HepG2 (cell line): ENCODE measurements around the gene ZNF189. TPM values are rescaled to one million over a fixed set of nuclear protein-coding genes. Genes with fewer than 3 reads are reported as not detected.

Experiments used
- ATAC-seq: fragments of 200-7000 bp; cut with Tn5 transposase; 3 replicates; pipeline ENCODE4 v1.9.1; 2020; ENCODE audit warnings: mild to moderate bottlenecking, moderate library complexity
- BruUV-seq: library from RNA; stranded (reverse); fragments of 400-500 nt; replicated peaks from 2 replicates; lab custom pipeline; 2021; lab: Mats Ljungman, UMichigan
- CTCF ChIA-PET: fragments of 300-600 bp; formaldehyde crosslinking; extraction: SDS; loops from one replicate; lab custom pipeline; 2021; ENCODE audit warnings: low total read pairs, inconsistent platforms, low intra/inter-chr PET ratio; lab: Yijun Ruan, JAX
- POLR2A ChIA-PET: fragments of 350-600 bp; sonication (Branson Sonifier 250); formaldehyde crosslinking; loops from one replicate; lab custom pipeline; 2020; ENCODE audit warnings: antibody characterized with exemption, inconsistent platforms; lab: Yijun Ruan, JAX
- DNase-seq: peaks from one replicate; pipeline ENCODE4 v3.0.0-alpha.2; 2015; ENCODE audit warnings: low spot score
- FAIRE-seq: peaks from 3 replicates; lab custom pipeline; 2011; peaks lifted over from hg19 to GRCh38; lab: Jason Lieb, UNC
- H2AFZ ChIP-seq: one replicate; pipeline ENCODE4 v1.6.1; 2011; ENCODE audit warnings: low read length, inconsistent platforms
- H3K27ac ChIP-seq: fragments of 300-600 bp; 3 replicates; pipeline ENCODE4 v1.8.0; 2011; ENCODE audit warnings: mixed run types, mild to moderate bottlenecking, mixed read lengths, low read length, inconsistent platforms; ENCODE audit not compliant: insufficient read depth; ENCODE audit errors: extremely low read length
- H3K27me3 ChIP-seq, 2 experiments: fragments of 200-600 bp in 1 of 2; 2 replicates in 1 of 2; 3 replicates in 1 of 2; pipeline versions ENCODE4 v1.6.0 to v1.8.0; 2011; ENCODE audit warnings: low read length in 2 of 2, mild to moderate bottlenecking in 2 of 2, moderate library complexity in 2 of 2, inconsistent platforms in 1 of 2; ENCODE audit not compliant: insufficient read depth in 2 of 2, control insufficient read depth in 1 of 2
- H3K36me3 ChIP-seq, 2 experiments: fragments of 200-600 bp in 1 of 2; replicated peaks in 1 of 2; 2 replicates in 1 of 2; 3 replicates in 1 of 2; pipeline versions ENCODE4 v1.5.1 to v1.8.0; 2011; ENCODE audit warnings: low read length in 2 of 2, inconsistent platforms in 1 of 2; ENCODE audit not compliant: insufficient read depth in 2 of 2, control insufficient read depth in 1 of 2
- H3K4me1 ChIP-seq: 2 replicates; pipeline ENCODE4 v1.5.1; 2012; ENCODE audit warnings: low read length, inconsistent platforms; ENCODE audit not compliant: insufficient read depth
- H3K4me2 ChIP-seq: 2 replicates; pipeline ENCODE4 v1.6.0; 2011; ENCODE audit warnings: low read depth, low read length, inconsistent platforms
- H3K4me3 ChIP-seq, 3 experiments: fragments of 200-600 bp in 1 of 3; sonication (generic), shearing (Covaris generic) in 1 of 3; replicated peaks in 1 of 3; 2 replicates each; pipeline ENCODE4 v1.5.1; 2011 to 2016; ENCODE audit warnings: low read length in 3 of 3, inconsistent platforms in 2 of 3, low read depth in 2 of 3, mild to moderate bottlenecking in 2 of 3, control low read depth in 1 of 3, mixed read lengths in 1 of 3; ENCODE audit not compliant: insufficient read depth in 1 of 3
- H3K79me2 ChIP-seq: one replicate; pipeline ENCODE4 v1.6.1; 2011; ENCODE audit warnings: low read length, inconsistent platforms; ENCODE audit not compliant: insufficient read depth
- H3K9ac ChIP-seq: 2 replicates; pipeline ENCODE4 v1.6.0; 2011; ENCODE audit warnings: mild to moderate bottlenecking, low read depth, low read length, inconsistent platforms; ENCODE audit not compliant: insufficient read depth
- H3K9me3 ChIP-seq: 2 replicates; pipeline ENCODE4 v1.5.1; 2012; ENCODE audit warnings: mild to moderate bottlenecking, low read length
- H4K20me1 ChIP-seq: 2 replicates; pipeline ENCODE4 v1.6.0; 2011; ENCODE audit warnings: inconsistent platforms, mild to moderate bottlenecking, low read length, moderate library complexity; ENCODE audit not compliant: insufficient read depth
- ATF4 ChIP-seq, 2 experiments: fragments of 450-650 bp in 1 of 2; sonication (generic) in 1 of 2; formaldehyde crosslinking; IDR thresholded peaks; 2 replicates each; pipeline versions ENCODE4 v1.5.0 to v1.8.0; 2020 to 2022; ENCODE audit warnings: mild to moderate bottlenecking in 1 of 2, missing genetic modification reagents in 1 of 2
- ATRX ChIP-seq: sonication (generic); formaldehyde crosslinking; IDR thresholded peaks from 2 replicates; pipeline ENCODE4 v1.4.0; 2020; ENCODE audit warnings: missing genetic modification reagents, borderline replicate concordance
- CEBPG ChIP-seq: IDR thresholded peaks from 2 replicates; pipeline ENCODE4 v1.6.1; 2016
- ELF1 ChIP-seq: sonication (generic); formaldehyde crosslinking; IDR thresholded peaks from 2 replicates; pipeline ENCODE4 v1.4.0; 2020; ENCODE audit warnings: missing genetic modification reagents
- ELF4 ChIP-seq: sonication (generic); formaldehyde crosslinking; IDR thresholded peaks from 2 replicates; pipeline ENCODE4 v1.5.0; 2020; ENCODE audit warnings: missing genetic modification reagents, mild to moderate bottlenecking, moderate library complexity, borderline replicate concordance
- HDAC2 ChIP-seq: sonication (generic); formaldehyde crosslinking; IDR thresholded peaks from 2 replicates; pipeline ENCODE4 v1.4.0; 2020; ENCODE audit warnings: missing genetic modification reagents
- HMG20A ChIP-seq: IDR thresholded peaks from 2 replicates; pipeline ENCODE4 v1.6.1; 2016; ENCODE audit warnings: borderline replicate concordance
- HNF4A ChIP-seq: sonication (generic); formaldehyde crosslinking; IDR thresholded peaks from 2 replicates; pipeline ENCODE4 v1.4.0; 2020; ENCODE audit warnings: missing genetic modification reagents
- KDM5A ChIP-seq: fragments of 200-600 bp; sonication (generic); IDR thresholded peaks from 2 replicates; pipeline ENCODE4 v1.7.0; 2018; ENCODE audit warnings: antibody characterized with exemption, mild to moderate bottlenecking, low read length, borderline replicate concordance
- MIXL1 ChIP-seq: IDR thresholded peaks from 2 replicates; pipeline ENCODE4 v1.6.1; 2016
- MXD4 ChIP-seq: IDR thresholded peaks from 2 replicates; pipeline ENCODE4 v1.6.1; 2016; ENCODE audit warnings: mild to moderate bottlenecking, missing biosample characterization, missing genetic modification reagents
- PLRG1 ChIP-seq: fragments of 450-650 bp; conservative IDR thresholded peaks from 2 replicates; pipeline ENCODE4 v1.6.1; 2016
- RBFOX2 ChIP-seq: fragments of 200-400 bp; formaldehyde crosslinking; IDR thresholded peaks from 2 replicates; pipeline ENCODE4 v1.6.1; 2017; ENCODE audit warnings: low read depth, mild to moderate bottlenecking, low read length
- RFX3 ChIP-seq: IDR thresholded peaks from 2 replicates; pipeline ENCODE4 v1.6.1; 2016; ENCODE audit warnings: missing biosample characterization, missing genetic modification reagents
- SMARCC2 ChIP-seq: fragments of 450-650 bp; IDR thresholded peaks from 2 replicates; pipeline ENCODE4 v1.6.1; 2017; ENCODE audit warnings: antibody characterized with exemption, mild to moderate bottlenecking
- SUZ12 ChIP-seq: fragments of 150-350 bp; IDR thresholded peaks from 2 replicates; pipeline ENCODE4 v1.6.1; 2014; ENCODE audit warnings: low read depth, low read length
- TBP ChIP-seq: sonication (generic); formaldehyde crosslinking; IDR thresholded peaks from 2 replicates; pipeline ENCODE4 v1.5.0; 2020; ENCODE audit warnings: missing genetic modification reagents
- TBX2 ChIP-seq: sonication (generic); formaldehyde crosslinking; IDR thresholded peaks from 2 replicates; pipeline ENCODE4 v1.5.0; 2020; ENCODE audit warnings: missing genetic modification reagents, mild to moderate bottlenecking, borderline replicate concordance
- ZFP36 ChIP-seq: fragments of 150-350 bp; IDR thresholded peaks from 2 replicates; pipeline ENCODE4 v1.6.1; 2018; ENCODE audit warnings: borderline replicate concordance, low read length, low read depth; ENCODE audit not compliant: partially characterized antibody
- ZFP36L2 ChIP-seq: sonication (generic); formaldehyde crosslinking; IDR thresholded peaks from 2 replicates; pipeline ENCODE4 v1.4.0; 2020; ENCODE audit warnings: missing genetic modification reagents
- ZNF138 ChIP-seq: sonication (generic); formaldehyde crosslinking; IDR thresholded peaks from 2 replicates; pipeline ENCODE4 v1.5.0; 2020; ENCODE audit warnings: mild to moderate bottlenecking, low read depth, missing genetic modification reagents
- ZNF44 ChIP-seq: sonication (generic); formaldehyde crosslinking; IDR thresholded peaks from 2 replicates; pipeline ENCODE4 v1.5.1; 2020; ENCODE audit warnings: mild to moderate bottlenecking, missing genetic modification reagents
- ZNF510 ChIP-seq: sonication (generic); formaldehyde crosslinking; IDR thresholded peaks from 2 replicates; pipeline ENCODE4 v1.4.0; 2020; ENCODE audit warnings: low read depth, mild to moderate bottlenecking, missing genetic modification reagents
- ZNF589 ChIP-seq: sonication (generic); formaldehyde crosslinking; conservative IDR thresholded peaks from 2 replicates; pipeline ENCODE4 v1.8.0; 2022; ENCODE audit warnings: mild to moderate bottlenecking, moderate library complexity, missing genetic modification reagents
- ZNF850 ChIP-seq: sonication (generic); formaldehyde crosslinking; conservative IDR thresholded peaks from 2 replicates; pipeline ENCODE4 v1.9.0; 2021; ENCODE audit warnings: mild to moderate bottlenecking, missing genetic modification reagents
- WGBS: methylation state at CpG from one replicate; pipeline ENCODE4 v1.1.6; 2017; ENCODE audit warnings: low lambda C conversion rate; 5-methylcytosine and 5-hydroxymethylcytosine counted together
- in situ Hi-C: cut with HindIII; loops from 2 replicates; pipeline ENCODE4 v1.10.0; 2017; ENCODE audit warnings: low pct_unique_long_range_greater_than_20kb; ENCODE audit not compliant: extremely low pct_ligation_motif_present
- intact Hi-C: fragments of 100-400 bp; cut with micrococcal nuclease; formaldehyde crosslinking; loops from one replicate; pipeline ENCODE4 v1.10.0; 2022; ENCODE audit not compliant: unreplicated experiment
- polyA plus RNA-seq, 8 experiments: library from polyadenylated mRNA; depleted of rRNA in 3 of 8; stranded (reverse) in 7 of 8; unstranded in 1 of 8; fragments of >200 nt; fragmentation: Illumina TruSeq in 4 of 8; extraction: Trizol in 4 of 8; gene quantifications; 2 replicates each; pipeline versions ENCODE4 v1.2.1 to v1.2.3, GENCODE V29; 2011 to 2016; ENCODE audit warnings: low read depth in 4 of 8, missing spikeins in 1 of 8, mixed read lengths in 1 of 8; ENCODE audit not compliant: insufficient read depth in 1 of 8
- total RNA-seq, 5 experiments: library from RNA; depleted of rRNA; stranded (reverse); fragments of >200 nt; fragmentation: Illumina TruSeq; extraction: Trizol; gene quantifications; 2 replicates each; pipeline ENCODE4 v1.2.3, GENCODE V29; 2016; ENCODE audit warnings: low read depth in 1 of 5
- TF ChIP-seq, protein P1 (sequence below): IDR thresholded peaks from 2 replicates; pipeline ENCODE4 v1.6.1; 2016; ENCODE audit warnings: low read depth, borderline replicate concordance
- TF ChIP-seq, protein P2 (sequence below): sonication (generic); formaldehyde crosslinking; IDR thresholded peaks from 2 replicates; pipeline ENCODE4 v1.5.0; 2020; ENCODE audit warnings: mild to moderate bottlenecking, missing genetic modification reagents, moderate library complexity

ZNF189 gene
- total and polyA plus RNA-seq, 2 of the 13 experiments (the other 11 are each of a cell fraction or from before 2014, with no cell fraction given), result 8.4 to 50.0 TPM

DNA sequence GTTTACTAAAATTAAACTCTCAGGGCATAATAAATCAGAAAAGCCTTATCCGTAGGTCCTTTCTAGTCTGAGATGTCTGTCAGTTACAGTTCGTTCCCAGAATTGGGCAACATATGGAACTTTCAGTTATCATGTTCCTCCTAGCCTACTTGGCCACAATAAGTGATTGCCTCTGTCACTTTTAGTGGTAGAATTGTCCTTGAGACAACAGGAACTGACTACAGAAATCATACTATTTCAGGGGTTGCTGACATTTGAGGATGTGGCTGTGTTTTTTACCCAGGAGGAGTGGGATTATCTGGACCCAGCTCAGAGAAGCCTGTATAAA lies 956 bp downstream of the ZNF189 start (continued):
- no peak for TF ChIP-seq HNF4A
- TF ChIP-seq HDAC2 (CRISPR knock-in tag), result no peak
- TF ChIP-seq CEBPG, result 0 out of 2 replicates have a peak, but pooled peaks have one; percentile 4
- TF ChIP-seq PLRG1, result no peak
- no peak for TF ChIP-seq ZNF850 (CRISPR knock-in tag)
- TF ChIP-seq RFX3 (CRISPR knock-in tag), result no peak
- no peak for TF ChIP-seq ELF1 (CRISPR knock-in tag)
- TF ChIP-seq ZFP36L2, result no peak
- TF ChIP-seq, protein P1, sequence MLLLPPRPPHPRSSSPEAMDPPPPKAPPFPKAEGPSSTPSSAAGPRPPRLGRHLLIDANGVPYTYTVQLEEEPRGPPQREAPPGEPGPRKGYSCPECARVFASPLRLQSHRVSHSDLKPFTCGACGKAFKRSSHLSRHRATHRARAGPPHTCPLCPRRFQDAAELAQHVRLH (CRISPR knock-in tag), result no peak
- TF ChIP-seq TBP (CRISPR knock-in tag), result no peak
- no peak for TF ChIP-seq TBX2 (CRISPR knock-in tag)
- no peak for TF ChIP-seq ZFP36
- peak; percentile 13; the same call in 1 of the 2 replicates for TF ChIP-seq ELF4
- TF ChIP-seq KDM5A, result no peak
- TF ChIP-seq MXD4, result no peak

DNA sequence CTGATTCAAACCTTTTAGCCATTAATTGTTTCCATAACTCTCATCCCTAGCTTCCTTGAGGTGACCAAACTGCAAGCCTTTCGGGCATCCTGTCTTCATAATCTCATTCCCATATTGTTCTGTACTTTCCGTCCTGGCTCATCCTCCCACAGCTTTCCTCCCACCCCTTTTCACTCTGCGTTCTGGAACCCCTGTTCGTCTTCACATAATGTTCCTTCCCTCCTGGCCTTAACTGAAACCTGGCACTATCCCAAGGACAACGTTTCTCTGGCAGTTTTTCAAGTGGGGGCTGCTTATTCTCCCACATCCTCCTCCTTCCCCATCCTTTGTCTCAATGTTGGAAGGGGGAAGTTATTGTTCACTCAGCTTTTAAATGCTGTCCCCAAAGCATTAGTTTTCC lies 1.5 kb downstream of the ZNF189 start:
- TSS peak; percentile 38 for BruUV-seq
- intact Hi-C loops, result no loop called here
- H2AFZ ChIP-seq, result no peak overlapping the region
- DNase-seq, result no peak
- peak overlapping the region; percentile 94 for H3K4me2 ChIP-seq
- no peaks in the 10 kb centered on the region; a peak in 1 of 5 replicates for H3K27me3 ChIP-seq
- H3K79me2 ChIP-seq, result peaks cover 81% of the 10 kb centered on the region
- ChIA-PET CTCF (no interaction called here), POLR2A (interaction anchor here (0.7 to 2.6 kb wide), 4 partner anchors 9 to 76 kb away, joined by 3 to 54 read pairs (median 18); no protein-coding TSS in a partner anchor)
- no peaks in the 10 kb centered on the region for H3K9me3 ChIP-seq
- in situ Hi-C loops, result no loop called here
- peaks cover 67% of the 10 kb centered on the region for H3K4me1 ChIP-seq
- H3K27ac ChIP-seq, result peak overlapping the region; percentile 55
- H3K36me3 ChIP-seq, result peaks cover 11 to 63% of the 10 kb centered on the region in 2 experiments
- WGBS, result 36% methylated on average over 5 of the region's 5 CpGs
- no peak for ATAC-seq
- H3K9ac ChIP-seq, result peak overlapping the region; percentile 81
- no peak for FAIRE-seq
- 0 out of 2 replicates have a peak, but pooled peaks cover 7% of the 10 kb centered on the region for H4K20me1 ChIP-seq
- peak overlapping the region; percentile 82 to 90 (median 86) for H3K4me3 ChIP-seq
- TF ChIP-seq RBFOX2 (peak; percentile 37; the same call in 1 of the 2 replicates), KDM5A (no peak), ZNF589 (CRISPR knock-in tag) (no peak), ATRX (no peak), ZNF138 (CRISPR knock-in tag) (no peak), MIXL1 (CRISPR knock-in tag) (no peak), ATF4 (CRISPR knock-in tag; IDR thresholded peaks at IDR 0.05) (no peak), ZNF510 (CRISPR knock-in tag) (no peak), SUZ12 (no peak), HMG20A (CRISPR knock-in tag) (no peak), ZNF44 (CRISPR knock-in tag) (no peak), SMARCC2 (no peak)
- TF ChIP-seq, protein P2, sequence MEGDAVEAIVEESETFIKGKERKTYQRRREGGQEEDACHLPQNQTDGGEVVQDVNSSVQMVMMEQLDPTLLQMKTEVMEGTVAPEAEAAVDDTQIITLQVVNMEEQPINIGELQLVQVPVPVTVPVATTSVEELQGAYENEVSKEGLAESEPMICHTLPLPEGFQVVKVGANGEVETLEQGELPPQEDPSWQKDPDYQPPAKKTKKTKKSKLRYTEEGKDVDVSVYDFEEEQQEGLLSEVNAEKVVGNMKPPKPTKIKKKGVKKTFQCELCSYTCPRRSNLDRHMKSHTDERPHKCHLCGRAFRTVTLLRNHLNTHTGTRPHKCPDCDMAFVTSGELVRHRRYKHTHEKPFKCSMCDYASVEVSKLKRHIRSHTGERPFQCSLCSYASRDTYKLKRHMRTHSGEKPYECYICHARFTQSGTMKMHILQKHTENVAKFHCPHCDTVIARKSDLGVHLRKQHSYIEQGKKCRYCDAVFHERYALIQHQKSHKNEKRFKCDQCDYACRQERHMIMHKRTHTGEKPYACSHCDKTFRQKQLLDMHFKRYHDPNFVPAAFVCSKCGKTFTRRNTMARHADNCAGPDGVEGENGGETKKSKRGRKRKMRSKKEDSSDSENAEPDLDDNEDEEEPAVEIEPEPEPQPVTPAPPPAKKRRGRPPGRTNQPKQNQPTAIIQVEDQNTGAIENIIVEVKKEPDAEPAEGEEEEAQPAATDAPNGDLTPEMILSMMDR (CRISPR knock-in tag), result no peak
